Body of pancreas (tissue), 4 donors: Measurements from ENCODE around the gene KIF6. TPM values are rescaled to one million over a fixed set of nuclear protein-coding genes. Genes with fewer than 3 reads are reported as not detected.

Experiments used
- ATAC-seq: fragments of 150-250 bp; one replicate; pipeline ENCODE4 v1.9.1; 2016
- DNase-seq, 4 donors: peaks; one replicate each; pipeline ENCODE4 v3.0.0-alpha.2; 2019
- H3K27ac ChIP-seq, 4 donors: fragments of 200-600 bp; sonication (generic); 1 replicate in 3 of 4; 2 replicates in 1 of 4; pipeline versions ENCODE4 v1.5.1 to v1.6.1; 2016 to 2019; ENCODE audit warnings: mild to moderate bottlenecking in 1 of 4, mixed read lengths in 1 of 4, moderate library complexity in 1 of 4
- H3K27me3 ChIP-seq, 2 donors: fragments of 200-600 bp; sonication (generic); one replicate each; pipeline ENCODE4 v1.6.0; 2016; ENCODE audit warnings: mild to moderate bottlenecking in 1 of 2
- H3K36me3 ChIP-seq, 2 donors: fragments of 200-600 bp; sonication (generic); replicated peaks in 1 of 2; 2 replicates each; pipeline ENCODE4 v1.5.1; 2016; ENCODE audit warnings: low read depth in 2 of 2; ENCODE audit not compliant: insufficient read depth in 1 of 2
- H3K4me1 ChIP-seq: fragments of 200-600 bp; sonication (generic); one replicate; pipeline ENCODE4 v1.6.0; 2016
- H3K4me3 ChIP-seq, 2 donors: fragments of 200-600 bp; sonication (generic); 1 replicate in 1 of 2; 2 replicates in 1 of 2; pipeline ENCODE4 v1.5.1; 2016 to 2019
- H3K9me3 ChIP-seq, 3 donors: fragments of 200-600 bp; sonication (generic); 1 replicate in 2 of 3; 2 replicates in 1 of 3; pipeline ENCODE4 v1.5.1; 2016
- CTCF ChIP-seq, 7 experiments: fragments of 450-650 bp in 4 of 7; fragments of 200-600 bp in 3 of 7; sonication (generic) in 3 of 7; IDR thresholded peaks; one replicate each; pipeline ENCODE4 v1.5.1; 2016 to 2019; ENCODE audit warnings: antibody characterized with exemption in 7 of 7
- POLR2A ChIP-seq, 3 donors: fragments of 450-650 bp; IDR thresholded peaks; one replicate each; pipeline ENCODE4 v1.6.1; 2016; ENCODE audit warnings: antibody characterized with exemption in 3 of 3, mild to moderate bottlenecking in 2 of 3
- WGBS, 2 donors: methylation state at CpG; one replicate each; pipeline ENCODE4 v1.1.5; 2017; 5-methylcytosine and 5-hydroxymethylcytosine counted together
- intact Hi-C: fragments of 100-400 bp; cut with DNase I; formaldehyde crosslinking; loops from one replicate; pipeline ENCODE4 v1.15.1; 2023
- total RNA-seq, 2 donors: library from RNA; depleted of rRNA; stranded (reverse); fragments of >200 nt; gene quantifications; one replicate each; pipeline ENCODE4 v1.1.0, GENCODE V29; 2016

KIF6 gene
- total RNA-seq, 2 donors from 2014 or later = not detected

GRCh38 chr6:39348740-39349139, 376.5 kb downstream of the KIF6 start:
- Histone ChIP-seq H3K9me3 (no peaks in the 10 kb centered on the region), H3K27ac (no peak overlapping the region), H3K4me3 (no peak overlapping the region), H3K36me3 (no peaks in the 10 kb centered on the region), H3K4me1 (no peaks in the 10 kb centered on the region), H3K27me3 (no peaks in the 10 kb centered on the region)
- WGBS, 2 donors = 73 to 82% methylated on average over 5 to 15 of the region's 15 CpGs
- TF ChIP-seq POLR2A (IDR thresholded peaks at IDR 0.05) = no peak
- no peak for TF ChIP-seq CTCF (IDR thresholded peaks at IDR 0.05)
- intact Hi-C loops = no loop called here
- ATAC-seq (no peak), DNase-seq (no peak)

- TF ChIP-seq POLR2A (IDR thresholded peaks at IDR 0.05) (no peak), CTCF (IDR thresholded peaks at IDR 0.05) (peak; percentile 75 to 84 (median 81))
- Histone ChIP-seq H3K9me3 (no peaks in the 10 kb centered on the region), H3K4me3 (no peak overlapping the region), H3K27me3 (no peaks in the 10 kb centered on the region), H3K36me3 (no peaks in the 10 kb centered on the region), H3K27ac (no peak overlapping the region), H3K4me1 (peaks cover 4% of the 10 kb centered on the region)
- 31 to 43% methylated on average over 7 to 9 of the region's 9 CpGs for WGBS, 2 donors
- intact Hi-C loops = no loop called here
- peak; percentile 74 to 87 (median 81) for DNase-seq
- ATAC-seq = peak; percentile 83
These were observed 377.2 kb downstream of the KIF6 start for GRCh38 chr6:39347906-39348585.

- intact Hi-C loops = no loop called here
- H3K4me1 ChIP-seq = peaks cover 8% of the 10 kb centered on the region
These were observed 378.0 kb downstream of the KIF6 start for GRCh38 chr6:39347206-39347605.

GRCh38 chr6:39344821-39345280, 380.4 kb downstream of the KIF6 start:
- DNase-seq (no peak), ATAC-seq (no peak)
- Histone ChIP-seq H3K27me3 (no peaks in the 10 kb centered on the region), H3K4me3 (no peak overlapping the region), H3K4me1 (peaks cover 15% of the 10 kb centered on the region), H3K36me3 (no peaks in the 10 kb centered on the region), H3K27ac (no peak overlapping the region), H3K9me3 (no peaks in the 10 kb centered on the region)
- intact Hi-C loops = no loop called here
- WGBS, 2 donors = 79 to 90% methylated on average over 6 to 7 of the region's 7 CpGs
- TF ChIP-seq POLR2A (IDR thresholded peaks at IDR 0.05) = no peak
- no peak for TF ChIP-seq CTCF (IDR thresholded peaks at IDR 0.05)

More at GRCh38 chr6:39347206-39347605, 378.0 kb downstream of the KIF6 start:
- 80 to 85% methylated on average over 4 to 6 of the region's 6 CpGs for WGBS, 2 donors
- Histone ChIP-seq H3K9me3 (no peaks in the 10 kb centered on the region), H3K4me3 (no peak overlapping the region), H3K27me3 (no peaks in the 10 kb centered on the region), H3K36me3 (no peaks in the 10 kb centered on the region), H3K27ac (no peak overlapping the region)
- ATAC-seq (no peak), DNase-seq (no peak)
- TF ChIP-seq CTCF (IDR thresholded peaks at IDR 0.05) = no peak
- TF ChIP-seq POLR2A (IDR thresholded peaks at IDR 0.05) = no peak

- ATAC-seq (no peak), DNase-seq (no peak)
- H3K9me3 ChIP-seq = no peaks in the 10 kb centered on the region
- H3K27me3 ChIP-seq = no peaks in the 10 kb centered on the region
- H3K36me3 ChIP-seq = no peaks in the 10 kb centered on the region
- intact Hi-C loops = no loop called here
- peaks cover 29% of the 10 kb centered on the region for H3K4me1 ChIP-seq
- peak overlapping the region in 1 of 4 donors; percentile 14 for H3K27ac ChIP-seq
- no peak overlapping the region for H3K4me3 ChIP-seq
- WGBS, 2 donors = 87% methylated on average over 7 to 9 of the region's 9 CpGs
- no peak for TF ChIP-seq CTCF (IDR thresholded peaks at IDR 0.05)
- TF ChIP-seq POLR2A (IDR thresholded peaks at IDR 0.05) = no peak
These were observed 381.8 kb downstream of the KIF6 start for GRCh38 chr6:39343396-39343870.
